ENCODE data around the gene POLDIP3.

POLDIP3 gene

DNA sequence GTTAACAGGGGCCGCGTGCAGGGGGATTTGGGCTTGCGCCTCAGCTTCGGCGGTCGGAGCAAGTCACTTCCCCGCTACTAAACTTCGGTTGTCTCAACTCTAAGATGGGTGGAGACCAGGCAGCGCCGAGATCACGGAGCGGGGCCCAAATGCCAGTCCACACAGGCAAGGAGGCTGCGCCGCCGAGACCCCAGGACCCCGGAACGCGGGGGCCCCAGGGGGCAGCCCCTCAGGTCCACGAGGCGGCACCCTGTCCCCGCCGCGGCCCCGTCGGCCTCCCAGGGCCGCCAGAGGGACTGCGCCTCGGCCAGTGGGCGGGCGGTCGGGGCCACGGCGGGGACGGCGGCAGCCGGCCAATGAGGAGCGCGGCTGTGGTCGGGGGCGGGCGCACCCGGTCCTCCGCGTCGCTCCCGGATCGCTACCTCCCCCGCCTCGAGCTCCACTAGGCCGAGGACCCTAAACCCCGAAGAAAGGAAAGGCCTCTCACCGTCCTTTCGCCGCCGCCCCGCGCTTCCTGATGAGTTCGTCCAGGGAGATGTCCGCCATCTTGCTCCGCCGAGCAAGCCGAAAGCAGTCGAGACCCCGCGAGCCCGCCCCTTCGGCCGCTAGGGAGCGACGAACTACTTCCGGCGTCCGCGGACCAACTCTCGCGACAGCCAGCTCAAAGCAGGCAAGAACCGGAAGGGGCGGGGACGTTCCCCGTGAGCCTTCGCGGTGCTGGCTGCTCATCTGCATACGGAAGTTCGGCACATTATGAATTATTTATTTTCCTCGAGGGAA is at the start of gene POLDIP3:
TSS of gene POLDIP3 (minus strand) at position 572 of the 780 bp plus-strand sequence. CDS start at position 546, 26 bp downstream.
- H3K4me3 ChIP-seq (ENCODE audit: low read length) = peak within 1 kb of the TSS; percentile 89
- DNase-seq (ENCODE audit: low read depth) = peak; percentile 99
- TF ChIP-seq, protein P1, sequence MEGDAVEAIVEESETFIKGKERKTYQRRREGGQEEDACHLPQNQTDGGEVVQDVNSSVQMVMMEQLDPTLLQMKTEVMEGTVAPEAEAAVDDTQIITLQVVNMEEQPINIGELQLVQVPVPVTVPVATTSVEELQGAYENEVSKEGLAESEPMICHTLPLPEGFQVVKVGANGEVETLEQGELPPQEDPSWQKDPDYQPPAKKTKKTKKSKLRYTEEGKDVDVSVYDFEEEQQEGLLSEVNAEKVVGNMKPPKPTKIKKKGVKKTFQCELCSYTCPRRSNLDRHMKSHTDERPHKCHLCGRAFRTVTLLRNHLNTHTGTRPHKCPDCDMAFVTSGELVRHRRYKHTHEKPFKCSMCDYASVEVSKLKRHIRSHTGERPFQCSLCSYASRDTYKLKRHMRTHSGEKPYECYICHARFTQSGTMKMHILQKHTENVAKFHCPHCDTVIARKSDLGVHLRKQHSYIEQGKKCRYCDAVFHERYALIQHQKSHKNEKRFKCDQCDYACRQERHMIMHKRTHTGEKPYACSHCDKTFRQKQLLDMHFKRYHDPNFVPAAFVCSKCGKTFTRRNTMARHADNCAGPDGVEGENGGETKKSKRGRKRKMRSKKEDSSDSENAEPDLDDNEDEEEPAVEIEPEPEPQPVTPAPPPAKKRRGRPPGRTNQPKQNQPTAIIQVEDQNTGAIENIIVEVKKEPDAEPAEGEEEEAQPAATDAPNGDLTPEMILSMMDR (IDR thresholded peaks at IDR 0.05; ENCODE audit: insufficient read depth, low read depth, low read length, missing control alignments) = peak; percentile 26

DNA sequence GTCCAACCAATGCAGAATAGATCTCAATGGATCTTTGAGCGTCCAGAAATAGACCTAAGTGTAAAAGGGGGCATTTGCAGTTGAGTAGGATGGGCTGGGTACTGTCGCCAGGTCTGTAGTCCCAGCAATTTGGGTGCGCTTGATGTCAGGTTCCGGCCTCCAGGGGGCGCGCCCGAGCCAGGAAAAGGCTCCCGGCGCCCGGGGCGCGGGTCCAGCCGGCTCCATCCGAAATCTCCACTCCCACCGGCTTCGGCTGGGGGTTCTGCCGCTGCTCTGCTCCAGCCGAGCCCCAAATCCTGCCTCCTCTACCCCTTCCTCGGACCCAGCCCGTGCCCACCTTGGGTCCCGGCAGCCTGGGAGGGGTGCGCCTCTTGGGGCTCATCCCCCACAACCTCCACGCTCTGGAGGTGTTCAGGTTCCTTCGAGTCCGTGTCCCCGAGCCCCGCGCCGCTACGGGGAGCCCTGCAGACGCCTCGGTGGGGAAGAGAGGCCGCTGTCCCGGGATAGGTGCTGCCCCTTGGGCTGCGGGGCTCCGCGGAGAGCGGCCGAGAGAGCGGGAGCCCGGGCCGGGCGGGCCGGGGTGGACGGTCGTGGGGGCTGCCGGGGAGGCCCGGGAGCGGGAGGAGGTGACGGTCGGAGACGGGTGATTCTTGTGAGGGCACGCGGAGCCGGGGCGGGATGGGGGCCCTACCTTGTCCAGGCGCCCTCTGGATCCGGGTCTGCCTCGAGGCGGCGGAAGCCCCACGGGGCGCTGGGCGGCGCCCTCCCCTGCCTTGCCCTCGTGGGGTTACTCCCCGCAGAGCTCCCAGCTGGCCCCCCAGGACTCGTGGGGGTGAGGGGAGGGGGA is 47.5 kb upstream of the POLDIP3 start:
- peak; percentile 56 for DNase-seq (ENCODE audit: low read depth)
- H3K4me3 ChIP-seq (ENCODE audit: low read length) = peak overlapping the region; percentile 49
- TF ChIP-seq, protein P1 (IDR thresholded peaks at IDR 0.05; ENCODE audit: insufficient read depth, low read depth, low read length, missing control alignments) = peak; percentile 59

DNA sequence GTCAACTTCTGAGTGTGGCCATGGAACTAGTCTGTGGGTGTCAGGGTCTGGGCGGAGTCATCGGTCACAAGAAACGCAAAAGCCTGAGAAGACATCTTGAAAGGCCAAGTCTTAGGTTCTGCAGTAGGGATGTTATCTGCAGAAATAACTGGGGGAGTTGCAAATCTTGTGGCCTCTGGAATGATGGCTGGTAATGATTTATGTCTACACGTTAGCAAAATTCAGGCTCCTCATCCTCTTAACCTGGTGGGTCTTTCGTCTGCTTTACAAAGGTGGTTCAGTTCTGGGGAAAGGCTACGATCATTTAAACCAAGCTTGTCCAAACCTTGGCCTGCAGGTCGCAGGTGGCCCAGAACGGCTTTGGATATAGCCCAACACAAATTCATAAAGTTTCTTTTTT is 41.9 kb upstream of the POLDIP3 start:
- no peak overlapping the region for H3K4me3 ChIP-seq (ENCODE audit: low read length)
- TF ChIP-seq, protein P1 (IDR thresholded peaks at IDR 0.05; ENCODE audit: insufficient read depth, low read depth, low read length, missing control alignments) = no peak
- no peak for DNase-seq (ENCODE audit: low read depth)

GRCh38 chr22:42655693-42656092 is 41.0 kb upstream of the POLDIP3 start:
- no peak overlapping the region for H3K4me3 ChIP-seq (ENCODE audit: low read length)
- DNase-seq (ENCODE audit: low read depth) = no peak
- TF ChIP-seq, protein P1 (IDR thresholded peaks at IDR 0.05; ENCODE audit: insufficient read depth, low read depth, low read length, missing control alignments) = no peak

GRCh38 chr22:42654436-42655073 is 39.9 kb upstream of the POLDIP3 start:
- DNase-seq (ENCODE audit: low read depth) = no peak
- no peak overlapping the region for H3K4me3 ChIP-seq (ENCODE audit: low read length)
- TF ChIP-seq, protein P1 (IDR thresholded peaks at IDR 0.05; ENCODE audit: insufficient read depth, low read depth, low read length, missing control alignments) = no peak

- TF ChIP-seq, protein P1 (IDR thresholded peaks at IDR 0.05; ENCODE audit: insufficient read depth, low read depth, low read length, missing control alignments) = no peak
- no peak for DNase-seq (ENCODE audit: low read depth)
- no peak overlapping the region for H3K4me3 ChIP-seq (ENCODE audit: low read length)
These were observed 39.3 kb upstream of the POLDIP3 start for GRCh38 chr22:42653999-42654398.
